Esophagus squamous epithelium (tissue), 5 donors: ENCODE results near the gene CARMIL1. TPM values are rescaled to one million over a fixed set of nuclear protein-coding genes. Genes with fewer than 3 reads are reported as not detected.
"Not testable (repeated sequence)": the region's sequence is repeated elsewhere in the genome, so short reads cannot be mapped to it uniquely, and the experiment has no call there.

ENCODE experiments used
- DNase-seq: peaks from one replicate; lab custom pipeline; 2025; lab: John Stamatoyannopoulos, UW
- H3K27ac ChIP-seq, 4 donors: fragments of 200-600 bp; sonication (generic); one replicate each; pipeline ENCODE4 v1.5.1; 2016 to 2019; ENCODE audit warnings: mild to moderate bottlenecking in 1 of 4
- H3K27me3 ChIP-seq, 4 donors: fragments of 200-600 bp; sonication (generic); 1 replicate in 3 of 4; 2 replicates in 1 of 4; pipeline versions ENCODE4 v1.5.1 to v1.6.0; 2017 to 2021; ENCODE audit warnings: antibody characterized with exemption in 1 of 4
- H3K36me3 ChIP-seq, 3 donors: fragments of 200-600 bp; sonication (generic); one replicate each; pipeline ENCODE4 v1.5.1; 2016 to 2019
- H3K4me1 ChIP-seq, 3 donors: fragments of 200-600 bp; sonication (generic); one replicate each; pipeline ENCODE4 v1.5.1; 2017 to 2019
- H3K4me3 ChIP-seq, 4 donors: fragments of 200-600 bp; sonication (generic); 1 replicate in 3 of 4; 2 replicates in 1 of 4; pipeline ENCODE4 v1.5.1; 2016 to 2019; ENCODE audit warnings: mild to moderate bottlenecking in 2 of 4, moderate library complexity in 1 of 4
- H3K9me3 ChIP-seq, 3 donors: fragments of 200-600 bp; sonication (generic); one replicate each; pipeline ENCODE4 v1.5.1; 2016 to 2019
- CTCF ChIP-seq, 6 experiments: fragments of 450-650 bp in 4 of 6; fragments of 200-600 bp in 2 of 6; sonication (generic) in 2 of 6; IDR thresholded peaks; one replicate each; pipeline ENCODE4 v1.5.1; 2016 to 2019; ENCODE audit warnings: antibody characterized with exemption in 6 of 6, mild to moderate bottlenecking in 4 of 6, moderate library complexity in 4 of 6
- POLR2A ChIP-seq, 4 donors: fragments of 450-650 bp; IDR thresholded peaks; one replicate each; pipeline ENCODE4 v1.6.1; 2017; ENCODE audit warnings: antibody characterized with exemption in 4 of 4, mild to moderate bottlenecking in 4 of 4, moderate library complexity in 3 of 4
- WGBS, 2 donors: methylation state at CpG; one replicate each; pipeline ENCODE4 v1.1.5; 2018; 5-methylcytosine and 5-hydroxymethylcytosine counted together
- intact Hi-C: fragments of 100-400 bp; cut with DNase I; formaldehyde crosslinking; loops from one replicate; pipeline ENCODE4 v1.15.0; 2022
- total RNA-seq, 4 donors: library from RNA; depleted of rRNA; stranded (reverse); fragments of >200 nt; gene quantifications; one replicate each; pipeline ENCODE4 v1.1.0, GENCODE V29; 2016
- donor health status: DM: yes; HTN: yes; CAD: no.

The CARMIL1 gene
- total RNA-seq, 4 donors from 2014 or later: 7.2 to 19.7 (median 18.3) TPM

- intact Hi-C loops: no loop called here
- peaks cover 0 to 6% (median 0%) of the 10 kb centered on the region in 3 donors for H3K9me3 ChIP-seq
- H3K36me3 ChIP-seq: no peaks in the 10 kb centered on the region
- no peak overlapping the region for H3K4me3 ChIP-seq
- no peak overlapping the region for H3K27ac ChIP-seq
- no peak for DNase-seq
- H3K27me3 ChIP-seq: no peaks in the 10 kb centered on the region
- WGBS, 2 donors: 88% methylated on average over 1 of the region's 1 CpG; no CpG with 5 or more reads in 1 of the 2 donors
- H3K4me1 ChIP-seq: no peaks in the 10 kb centered on the region
- TF ChIP-seq POLR2A (IDR thresholded peaks at IDR 0.05) (no peak), CTCF (IDR thresholded peaks at IDR 0.05) (no peak)
Measured at GRCh38 chr6:25377664-25378063, 98.5 kb downstream of the CARMIL1 start.

DNA sequence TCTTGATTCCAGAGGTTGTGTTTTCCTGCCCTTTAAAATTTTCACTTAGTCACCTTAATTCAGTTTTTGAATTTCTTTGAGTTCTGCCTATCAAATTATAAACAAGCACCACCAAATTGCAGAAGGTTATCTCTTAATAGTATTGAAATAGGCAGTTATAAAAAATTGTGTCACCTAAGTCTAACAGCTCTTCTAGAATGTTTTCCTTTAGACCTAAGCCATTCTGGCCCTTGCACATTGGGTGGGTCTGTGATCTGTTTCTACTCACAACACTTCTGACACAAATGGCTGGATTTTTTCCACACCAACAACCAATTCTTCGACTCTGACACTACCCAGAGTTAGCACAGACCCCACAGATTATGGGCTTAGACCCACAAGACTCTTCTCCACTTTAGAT, 101.9 kb downstream of the CARMIL1 start:
- Histone ChIP-seq H3K4me3 (no peak overlapping the region), H3K27me3 (no peaks in the 10 kb centered on the region), H3K4me1 (no peaks in the 10 kb centered on the region), H3K27ac (no peak overlapping the region), H3K36me3 (no peaks in the 10 kb centered on the region), H3K9me3 (no peaks in the 10 kb centered on the region)
- 75 to 82% methylated on average over 1 of the region's 1 CpG for WGBS, 2 donors
- no peak for TF ChIP-seq CTCF (IDR thresholded peaks at IDR 0.05)
- no peak for TF ChIP-seq POLR2A (IDR thresholded peaks at IDR 0.05)
- DNase-seq: no peak
- intact Hi-C loops: no loop called here

DNA sequence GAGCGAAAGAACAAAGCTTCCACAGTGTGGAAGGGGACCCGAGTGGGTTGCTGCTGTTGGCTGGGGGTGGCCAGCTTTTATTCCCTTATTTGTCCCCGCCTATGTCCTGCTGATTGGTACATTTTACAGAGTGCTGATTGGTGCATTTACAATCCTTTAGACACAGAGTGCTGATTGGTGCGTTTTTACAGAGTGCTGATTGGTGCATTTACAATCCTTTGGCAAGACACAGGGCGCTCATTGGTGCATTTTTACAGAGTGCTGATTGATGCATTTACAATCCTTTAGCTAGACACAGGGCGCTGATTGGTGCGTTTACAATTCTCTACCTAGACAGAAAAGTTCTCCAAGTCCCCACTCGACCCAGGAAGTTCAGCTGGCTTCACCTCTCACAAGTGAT, 103.3 kb downstream of the CARMIL1 start:
- intact Hi-C loops, H3K9me3 ChIP-seq, DNase-seq, H3K27me3 ChIP-seq, H3K4me3 ChIP-seq, H3K27ac ChIP-seq, H3K36me3 ChIP-seq, H3K4me1 ChIP-seq: not testable (repeated sequence)
- 82 to 85% methylated on average over 7 to 8 of the region's 8 CpGs for WGBS, 2 donors

DNA sequence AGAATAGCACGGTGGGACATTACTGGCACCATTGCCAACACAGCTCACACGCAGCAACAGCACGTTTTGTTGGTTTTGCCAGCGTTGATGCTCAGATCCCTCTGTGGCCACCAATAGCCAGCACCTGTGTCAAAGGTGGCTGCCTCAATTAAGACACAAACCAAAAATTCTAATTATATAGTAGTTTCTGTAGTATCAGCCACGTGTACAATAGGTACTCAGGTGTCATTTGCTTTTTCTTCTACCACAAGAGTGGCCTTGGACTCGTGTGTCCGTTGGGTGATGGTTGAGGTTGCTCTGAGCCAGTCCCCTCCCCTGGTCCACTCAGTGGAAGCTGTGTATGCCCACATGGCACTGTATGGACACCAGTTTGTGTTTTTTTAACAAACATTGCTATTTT, 105.1 kb downstream of the CARMIL1 start:
- Histone ChIP-seq H3K4me1 (peaks cover 0 to 10% (median 6%) of the 10 kb centered on the region in 3 donors), H3K27me3 (no peaks in the 10 kb centered on the region), H3K9me3 (no peaks in the 10 kb centered on the region), H3K4me3 (no peak overlapping the region), H3K27ac (no peak overlapping the region), H3K36me3 (no peaks in the 10 kb centered on the region)
- DNase-seq: no peak
- 72 to 79% methylated on average over 6 to 7 of the region's 7 CpGs for WGBS, 2 donors
- TF ChIP-seq CTCF (IDR thresholded peaks at IDR 0.05) (no peak), POLR2A (IDR thresholded peaks at IDR 0.05) (no peak)
- intact Hi-C loops: no loop called here

- no peak overlapping the region for H3K27ac ChIP-seq
- intact Hi-C loops: no loop called here
- H3K36me3 ChIP-seq: no peaks in the 10 kb centered on the region
- peaks cover 5 to 17% (median 12%) of the 10 kb centered on the region in 3 donors for H3K4me1 ChIP-seq
- WGBS, 2 donors: 76 to 81% methylated on average over 5 of the region's 5 CpGs
- H3K4me3 ChIP-seq: no peak overlapping the region
- TF ChIP-seq CTCF (IDR thresholded peaks at IDR 0.05): no peak
- H3K9me3 ChIP-seq: no peaks in the 10 kb centered on the region
- H3K27me3 ChIP-seq: no peaks in the 10 kb centered on the region
- no peak for DNase-seq
Measured at GRCh38 chr6:25384967-25385366, 105.8 kb downstream of the CARMIL1 start.

DNA sequence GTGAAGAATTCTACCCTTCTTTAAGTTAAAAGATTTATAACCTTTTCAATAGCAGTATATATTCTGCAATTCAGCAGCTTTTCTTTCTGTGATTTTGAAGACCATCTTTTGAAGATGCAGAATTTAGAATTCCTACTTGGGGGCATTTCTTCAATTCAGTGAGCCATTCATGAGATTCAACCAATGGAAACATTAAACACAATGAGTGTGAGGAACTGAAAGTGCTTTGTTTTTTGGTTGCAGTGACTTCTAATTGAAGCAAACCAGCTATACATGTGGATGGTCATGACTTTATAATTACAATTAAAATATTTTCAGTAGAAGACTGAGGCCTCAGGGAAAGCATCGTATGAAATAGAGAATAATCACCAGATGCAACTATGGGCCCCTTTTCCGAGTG, 108.3 kb downstream of the CARMIL1 start:
- no peaks in the 10 kb centered on the region for H3K9me3 ChIP-seq
- no peaks in the 10 kb centered on the region for H3K36me3 ChIP-seq
- H3K27me3 ChIP-seq: no peaks in the 10 kb centered on the region
- intact Hi-C loops: no loop called here
- H3K27ac ChIP-seq: no peak overlapping the region
- DNase-seq: no peak
- H3K4me1 ChIP-seq: peaks cover 5 to 26% (median 15%) of the 10 kb centered on the region in 3 donors
- WGBS, 2 donors: 88 to 92% methylated on average over 2 of the region's 2 CpGs
- no peak overlapping the region for H3K4me3 ChIP-seq
- TF ChIP-seq CTCF (IDR thresholded peaks at IDR 0.05) (no peak), POLR2A (IDR thresholded peaks at IDR 0.05) (no peak)
